ENCODE measurements around the gene VMP1. TPM values are rescaled to one million over a fixed set of nuclear protein-coding genes. Genes with fewer than 3 reads are reported as not detected.

The VMP1 gene
- total and polyA plus RNA-seq, 2 of the 4 experiments (the other 2 are of a cell fraction), result 89.8 to 197 TPM

- H4K91ac ChIP-seq (ENCODE audit: insufficient read depth, low read depth, low read length), result peak overlapping the region; percentile 88
- peak overlapping the region; percentile 95 for H3K56ac ChIP-seq (ENCODE audit: extremely low read depth, insufficient read depth, low read length)
- peak overlapping the region; percentile 92 for H2BK20ac ChIP-seq (ENCODE audit: low read depth, low read length)
- H3K14ac ChIP-seq (replicated peaks; ENCODE audit: low read depth, low read length), result peak overlapping the region; percentile 92
- 44% methylated on average over 2 of the region's 5 CpGs; no CpG with 5 or more reads in 1 of the 2 experiments for WGBS, 2 experiments (ENCODE audit: extremely low coverage in 2 of 2, insufficient read length in 1 of 2)
- intact Hi-C loops (cut with micrococcal nuclease) (loop anchor here (1.0 kb wide), 1 partner anchor 21 kb away; no protein-coding TSS in a partner anchor), dilution Hi-C loops (cut with HindIII; ENCODE audit: low sequenced_read_pairs, unreplicated experiment) (no loop called here), in situ Hi-C loops (cut with MboI; ENCODE audit: low sequenced_read_pairs) (no loop called here)
- H3K9ac ChIP-seq (ENCODE audit: low read depth, low read length), result peak overlapping the region; percentile 69
- H2BK5ac ChIP-seq (ENCODE audit: low read depth, low read length, poor library complexity, severe bottlenecking), result peak overlapping the region; percentile 100
- peak overlapping the region; percentile 38 to 85 for H4K8ac ChIP-seq (ENCODE audit: low read depth in 2 of 2, low read length in 2 of 2)
- H3K4me3 ChIP-seq (ENCODE audit: insufficient read depth, low read depth, low read length), result no peak overlapping the region
- H3K79me1 ChIP-seq (ENCODE audit: low read depth in 1 of 2, low read length in 2 of 2), result peaks cover 5 to 35% of the 10 kb centered on the region in 2 experiments
- ATAC-seq (ENCODE audit: low read depth), result no peak; the same call in 1 of the 2 replicates
- H2BK120ac ChIP-seq (ENCODE audit: low read depth, low read length), result peak overlapping the region; percentile 93
- DNase-seq, result peak; percentile 60
- H3K27me3 ChIP-seq (ENCODE audit: control insufficient read depth, insufficient read depth, low read length), result no peaks in the 10 kb centered on the region
- H4K5ac ChIP-seq (ENCODE audit: low read depth, low read length), result peak overlapping the region; percentile 66
- H3K9me3 ChIP-seq (ENCODE audit: control insufficient read depth, insufficient read depth, low read length), result no peaks in the 10 kb centered on the region
- peaks cover 16% of the 10 kb centered on the region for H3K4me1 ChIP-seq (ENCODE audit: control insufficient read depth, insufficient read depth, low read length)
- H2BK15ac ChIP-seq (ENCODE audit: low read depth, low read length), result peak overlapping the region; percentile 99; the same call in 2 of the 3 replicates
- H4K20me1 ChIP-seq (ENCODE audit: insufficient read depth, low read length), result no peaks in the 10 kb centered on the region
- peak overlapping the region; percentile 55 for H2AK5ac ChIP-seq (ENCODE audit: low read depth, low read length)
- H3K27ac ChIP-seq (ENCODE audit: insufficient read depth, low read length), result peak overlapping the region; percentile 98
- H2AFZ ChIP-seq (replicated peaks; ENCODE audit: low read length, poor library complexity), result no peak overlapping the region
- peak overlapping the region; percentile 94 for H3K18ac ChIP-seq (ENCODE audit: low read depth, low read length)
- H3K4ac ChIP-seq (ENCODE audit: low read depth, low read length), result peak overlapping the region; percentile 84
- H3K4me2 ChIP-seq (ENCODE audit: low read depth, low read length), result peak overlapping the region; percentile 44; the same call in 1 of the 2 replicates
- H3K23ac ChIP-seq (ENCODE audit: low read depth, low read length), result peak overlapping the region; percentile 91
- CTCF ChIA-PET, result interaction anchor here (0.7 to 5.0 kb wide), 2 partner anchors 29 to 36 kb away, joined by 3 to 22 read pairs; no protein-coding TSS in a partner anchor
- no TSS peak for BruUV-seq (replicated peaks)
- no peak overlapping the region for H2AK9ac ChIP-seq (replicated peaks; ENCODE audit: low read depth, low read length, poor library complexity)
- H3K36me3 ChIP-seq (ENCODE audit: control insufficient read depth, insufficient read depth, low read length), result peaks cover 2% of the 10 kb centered on the region
- POLR2A ChIA-PET (ENCODE audit: unreplicated experiment), result interaction anchor here (0.7 to 1.7 kb wide), 3 partner anchors 22 to 57 kb away, joined by 3 to 8 read pairs (median 6); no protein-coding TSS in a partner anchor
- no peaks in the 10 kb centered on the region for H3K9me1 ChIP-seq (ENCODE audit: insufficient read depth, low read length)
- no peak for TF ChIP-seq MAZ (IDR thresholded peaks at IDR 0.05; ENCODE audit: borderline replicate concordance, low read depth, low read length)
- no peak for TF ChIP-seq RFX5 (IDR thresholded peaks at IDR 0.05; ENCODE audit: low read depth, low read length)
- no peak for TF ChIP-seq CEBPB (IDR thresholded peaks at IDR 0.05; ENCODE audit: low read depth, low read length)
- no peak for TF ChIP-seq RAD21 (IDR thresholded peaks at IDR 0.05; ENCODE audit: low read length)
- TF ChIP-seq, protein P1, sequence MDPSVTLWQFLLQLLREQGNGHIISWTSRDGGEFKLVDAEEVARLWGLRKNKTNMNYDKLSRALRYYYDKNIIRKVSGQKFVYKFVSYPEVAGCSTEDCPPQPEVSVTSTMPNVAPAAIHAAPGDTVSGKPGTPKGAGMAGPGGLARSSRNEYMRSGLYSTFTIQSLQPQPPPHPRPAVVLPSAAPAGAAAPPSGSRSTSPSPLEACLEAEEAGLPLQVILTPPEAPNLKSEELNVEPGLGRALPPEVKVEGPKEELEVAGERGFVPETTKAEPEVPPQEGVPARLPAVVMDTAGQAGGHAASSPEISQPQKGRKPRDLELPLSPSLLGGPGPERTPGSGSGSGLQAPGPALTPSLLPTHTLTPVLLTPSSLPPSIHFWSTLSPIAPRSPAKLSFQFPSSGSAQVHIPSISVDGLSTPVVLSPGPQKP (IDR thresholded peaks at IDR 0.05; ENCODE audit: borderline replicate concordance, low read depth, low read length), result no peak
- no peak for TF ChIP-seq SMC3 (IDR thresholded peaks at IDR 0.05; ENCODE audit: low read depth, low read length)
- TF ChIP-seq MAFK (IDR thresholded peaks at IDR 0.05; ENCODE audit: low read depth, low read length), result no peak
- TF ChIP-seq, protein P2, sequence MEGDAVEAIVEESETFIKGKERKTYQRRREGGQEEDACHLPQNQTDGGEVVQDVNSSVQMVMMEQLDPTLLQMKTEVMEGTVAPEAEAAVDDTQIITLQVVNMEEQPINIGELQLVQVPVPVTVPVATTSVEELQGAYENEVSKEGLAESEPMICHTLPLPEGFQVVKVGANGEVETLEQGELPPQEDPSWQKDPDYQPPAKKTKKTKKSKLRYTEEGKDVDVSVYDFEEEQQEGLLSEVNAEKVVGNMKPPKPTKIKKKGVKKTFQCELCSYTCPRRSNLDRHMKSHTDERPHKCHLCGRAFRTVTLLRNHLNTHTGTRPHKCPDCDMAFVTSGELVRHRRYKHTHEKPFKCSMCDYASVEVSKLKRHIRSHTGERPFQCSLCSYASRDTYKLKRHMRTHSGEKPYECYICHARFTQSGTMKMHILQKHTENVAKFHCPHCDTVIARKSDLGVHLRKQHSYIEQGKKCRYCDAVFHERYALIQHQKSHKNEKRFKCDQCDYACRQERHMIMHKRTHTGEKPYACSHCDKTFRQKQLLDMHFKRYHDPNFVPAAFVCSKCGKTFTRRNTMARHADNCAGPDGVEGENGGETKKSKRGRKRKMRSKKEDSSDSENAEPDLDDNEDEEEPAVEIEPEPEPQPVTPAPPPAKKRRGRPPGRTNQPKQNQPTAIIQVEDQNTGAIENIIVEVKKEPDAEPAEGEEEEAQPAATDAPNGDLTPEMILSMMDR (conservative IDR thresholded peaks at IDR 0.05; ENCODE audit: low read depth, low read length), result no peak
- TF ChIP-seq POLR2A (IDR thresholded peaks at IDR 0.05; ENCODE audit: low read depth, low read length), result no peak; the same call in 1 of the 2 replicates
- TF ChIP-seq BHLHE40 (IDR thresholded peaks at IDR 0.05; ENCODE audit: low read depth, low read length), result no peak
- no peak; the same call in 1 of the 2 replicates for TF ChIP-seq USF2 (IDR thresholded peaks at IDR 0.05; ENCODE audit: low read depth, low read length)
- TF ChIP-seq FOS (IDR thresholded peaks at IDR 0.05; ENCODE audit: low read depth, low read length), result no peak
- TF ChIP-seq RCOR1 (IDR thresholded peaks at IDR 0.05; ENCODE audit: insufficient replicate concordance, low read length), result no peak
Observed at GRCh38 chr17:59783221-59784047, 76.0 kb downstream of the VMP1 start.

Measured in IMR-90 (cell line).